HCT116 (cell line): ENCODE measurements around the gene TTLL11. TPM values are rescaled to one million over a fixed set of nuclear protein-coding genes. Genes with fewer than 3 reads are reported as not detected.

Experiments
- ATAC-seq: fragments of 200-7000 bp; cut with Tn5 transposase; 2 replicates; pipeline ENCODE4 v1.9.1; 2020; ENCODE audit warnings: mild to moderate bottlenecking, moderate library complexity
- BruUV-seq: library from RNA; stranded (reverse); fragments of 400-500 nt; replicated peaks from 2 replicates; lab custom pipeline; 2021; lab: Mats Ljungman, UMichigan
- CTCF ChIA-PET: fragments of 300-600 bp; sonication (Branson Sonifier 250); formaldehyde crosslinking; loops from one replicate; lab custom pipeline; 2021; ENCODE audit warnings: antibody characterized with exemption; lab: Charles Lee
- POLR2A ChIA-PET: fragments of 300-600, 350-600 bp; sonication (Branson Sonifier 250); formaldehyde crosslinking; loops from one replicate; lab custom pipeline; 2021; ENCODE audit warnings: antibody characterized with exemption; lab: Charles Lee
- RAD21 ChIA-PET, 2 experiments: fragments of 300-600 bp; sonication (Branson Sonifier 250); formaldehyde crosslinking; loops; one replicate each; lab custom pipeline; 2023; ENCODE audit warnings: low total read pairs in 2 of 2; ENCODE audit not compliant: uncharacterized antibody in 2 of 2, unreplicated experiment in 2 of 2, low non-redundant PET in 1 of 2; lab: Charles Lee
- DNase-seq: peaks from one replicate; pipeline ENCODE4 v3.0.0-alpha.2; 2010; ENCODE audit warnings: low read depth, low spot score
- H2AFZ ChIP-seq: fragments of 200-600 bp; shearing (Covaris generic), sonication (generic); 2 replicates; pipeline ENCODE4 v1.6.1; 2017; ENCODE audit warnings: low read depth, mixed run types, mixed read lengths, antibody characterized with exemption, low read length; ENCODE audit not compliant: poor library complexity, severe bottlenecking
- H3K27ac ChIP-seq: 2 replicates; pipeline ENCODE4 v1.5.1; 2012; ENCODE audit warnings: low read depth, low read length
- H3K27me3 ChIP-seq: fragments of 200-600 bp; sonication (generic); 2 replicates; pipeline ENCODE4 v1.6.1; 2016; ENCODE audit warnings: mixed run types, low read length, mixed read lengths; ENCODE audit not compliant: insufficient read depth
- H3K36me3 ChIP-seq, 2 experiments: fragments of 200-500 bp in 1 of 2; fragments of 200-600 bp in 1 of 2; sonication (Bioruptor generic) in 1 of 2; sonication (generic) in 1 of 2; 2 replicates each; pipeline versions ENCODE4 v1.5.1 to v1.6.1; 2014 to 2016; ENCODE audit warnings: low read length in 2 of 2, inconsistent platforms in 1 of 2, mixed read lengths in 1 of 2, mixed run types in 1 of 2; ENCODE audit not compliant: insufficient read depth in 2 of 2, control insufficient read depth in 1 of 2
- H3K4me1 ChIP-seq, 2 experiments: fragments of 200-600 bp in 1 of 2; sonication (generic) in 1 of 2; 2 replicates each; pipeline versions ENCODE4 v1.5.1 to v1.6.1; 2012 to 2017; ENCODE audit warnings: low read length in 2 of 2, inconsistent platforms in 1 of 2, mild to moderate bottlenecking in 1 of 2, mixed read lengths in 1 of 2, mixed run types in 1 of 2, moderate library complexity in 1 of 2; ENCODE audit not compliant: insufficient read depth in 2 of 2, control insufficient read depth in 1 of 2
- H3K4me2 ChIP-seq: fragments of 200-600 bp; sonication (generic); 2 replicates; pipeline ENCODE4 v1.6.1; 2017; ENCODE audit warnings: mixed run types, low read length, mixed read lengths
- H3K4me3 ChIP-seq, 2 experiments: fragments of 200-600 bp in 1 of 2; sonication (generic) in 1 of 2; replicated peaks in 1 of 2; 2 replicates each; pipeline ENCODE4 v1.5.1; 2011 to 2016; ENCODE audit warnings: low read length in 2 of 2, control low read depth in 1 of 2, low read depth in 1 of 2, mild to moderate bottlenecking in 1 of 2, mixed read lengths in 1 of 2, mixed run types in 1 of 2
- H3K79me2 ChIP-seq: fragments of 200-600 bp; sonication (generic); 2 replicates; pipeline ENCODE4 v1.6.1; 2017; ENCODE audit warnings: mild to moderate bottlenecking, mixed run types, low read length, moderate library complexity, mixed read lengths; ENCODE audit not compliant: insufficient read depth
- H3K9ac ChIP-seq: fragments of 200-600 bp; sonication (generic); 2 replicates; pipeline ENCODE4 v1.6.1; 2016; ENCODE audit warnings: low read length, mixed read lengths
- H3K9me2 ChIP-seq: fragments of 200-600 bp; sonication (generic), shearing (Covaris generic); 2 replicates; pipeline ENCODE4 v1.6.1; 2017; ENCODE audit warnings: mixed run types, mild to moderate bottlenecking, moderate library complexity; ENCODE audit not compliant: insufficient read depth
- H3K9me3 ChIP-seq, 2 experiments: fragments of 200-500 bp in 1 of 2; fragments of 200-600 bp in 1 of 2; sonication (Bioruptor generic) in 1 of 2; sonication (generic) in 1 of 2; 2 replicates each; pipeline ENCODE4 v1.6.1; 2014 to 2017; ENCODE audit warnings: low read length in 2 of 2, mixed read lengths in 2 of 2, inconsistent platforms in 1 of 2, low read depth in 1 of 2, mild to moderate bottlenecking in 1 of 2, mixed run types in 1 of 2, moderate library complexity in 1 of 2; ENCODE audit not compliant: control insufficient read depth in 1 of 2, insufficient read depth in 1 of 2
- H4K20me1 ChIP-seq: fragments of 200-600 bp; sonication (generic), shearing (Covaris generic); 2 replicates; pipeline ENCODE4 v1.6.1; 2017; ENCODE audit warnings: mixed run types, mild to moderate bottlenecking, moderate library complexity; ENCODE audit not compliant: insufficient read depth
- ATF3 ChIP-seq: IDR thresholded peaks from 2 replicates; pipeline ENCODE4 v1.6.1; 2012
- CBX3 ChIP-seq: IDR thresholded peaks from 2 replicates; pipeline ENCODE4 v1.6.1; 2012; ENCODE audit warnings: low read depth
- CEBPB ChIP-seq: IDR thresholded peaks from 2 replicates; pipeline ENCODE4 v1.6.1; 2012; ENCODE audit warnings: low read depth
- EGR1 ChIP-seq: IDR thresholded peaks from 2 replicates; pipeline ENCODE4 v1.6.1; 2012; ENCODE audit warnings: low read depth
- EZH2 ChIP-seq: fragments of 200-600 bp; sonication (generic); IDR thresholded peaks from 2 replicates; pipeline ENCODE4 v1.6.1; 2017; ENCODE audit warnings: antibody characterized with exemption, mixed run types
- FOSL1 ChIP-seq: IDR thresholded peaks from 2 replicates; pipeline ENCODE4 v1.6.1; 2012; ENCODE audit warnings: low read depth
- JUND ChIP-seq: IDR thresholded peaks from 2 replicates; pipeline ENCODE4 v1.6.1; 2012
- POLR2A ChIP-seq: IDR thresholded peaks from 2 replicates; pipeline ENCODE4 v1.7.0; 2011; ENCODE audit warnings: borderline replicate concordance; ENCODE audit not compliant: insufficient read depth, insufficient read length; ENCODE audit errors: extremely low read depth
- POLR2AphosphoS5 ChIP-seq: IDR thresholded peaks from 2 replicates; pipeline ENCODE4 v1.6.1; 2011; ENCODE audit warnings: mild to moderate bottlenecking, low read depth, low read length, moderate library complexity
- RAD21 ChIP-seq: IDR thresholded peaks from 2 replicates; pipeline ENCODE4 v1.6.1; 2012; ENCODE audit warnings: low read depth, mild to moderate bottlenecking
- SIN3A ChIP-seq: IDR thresholded peaks from 2 replicates; pipeline ENCODE4 v1.6.1; 2012; ENCODE audit warnings: low read depth
- SP1 ChIP-seq: IDR thresholded peaks from 2 replicates; pipeline ENCODE4 v1.6.1; 2012; ENCODE audit warnings: low read depth
- SRF ChIP-seq: IDR thresholded peaks from 2 replicates; pipeline ENCODE4 v1.6.1; 2012; ENCODE audit warnings: low read depth
- ZFX ChIP-seq: fragments of 450-650 bp; IDR thresholded peaks from 2 replicates; pipeline ENCODE4 v1.6.1; 2017
- ZNF274 ChIP-seq: fragments of 200-500 bp; sonication (Bioruptor generic); IDR thresholded peaks from 2 replicates; pipeline ENCODE4 v1.6.1; 2014; ENCODE audit warnings: mild to moderate bottlenecking, low read depth, low read length, inconsistent platforms
- intact Hi-C: fragments of 100-400 bp; cut with micrococcal nuclease; formaldehyde crosslinking; loops from 2 replicates; pipeline ENCODE4 v1.10.0; 2022
- total RNA-seq: library from RNA; stranded (reverse); gene quantifications from one replicate; pipeline ENCODE4 v1.2.1, GENCODE V29; 2021; ENCODE audit not compliant: unreplicated experiment
- TF ChIP-seq, protein P1 (sequence below): IDR thresholded peaks from 2 replicates; pipeline ENCODE4 v1.6.1; 2012; ENCODE audit warnings: low read depth
- TF ChIP-seq, protein P2 (sequence below): IDR thresholded peaks from 2 replicates; pipeline ENCODE4 v1.6.1; 2011; ENCODE audit warnings: mild to moderate bottlenecking, low read length, moderate library complexity; ENCODE audit not compliant: insufficient replicate concordance; ENCODE audit errors: extremely low read depth

TTLL11 gene
- total RNA-seq, 1 experiment from 2014 or later = 2.2 TPM

GRCh38 chr9:122032346-122032745, 60.8 kb downstream of the TTLL11 start:
- ATAC-seq = no peak
- RAD21 ChIA-PET = no interaction called here
- no peak overlapping the region for H2AFZ ChIP-seq
- no peak overlapping the region for H3K9ac ChIP-seq
- H4K20me1 ChIP-seq = no peaks in the 10 kb centered on the region
- no peak overlapping the region for H3K4me2 ChIP-seq
- H3K27ac ChIP-seq = no peak overlapping the region
- H3K36me3 ChIP-seq = no peaks in the 10 kb centered on the region
- CTCF ChIA-PET = no interaction called here
- POLR2A ChIA-PET = no interaction called here
- H3K4me1 ChIP-seq = no peaks in the 10 kb centered on the region
- H3K4me3 ChIP-seq = no peak overlapping the region
- no peak for DNase-seq
- no peaks in the 10 kb centered on the region for H3K9me2 ChIP-seq
- no peaks in the 10 kb centered on the region for H3K79me2 ChIP-seq
- no peaks in the 10 kb centered on the region for H3K27me3 ChIP-seq
- TF ChIP-seq EGR1 = no peak
- TF ChIP-seq JUND = no peak
- no peak for TF ChIP-seq SRF
- TF ChIP-seq, protein P1, sequence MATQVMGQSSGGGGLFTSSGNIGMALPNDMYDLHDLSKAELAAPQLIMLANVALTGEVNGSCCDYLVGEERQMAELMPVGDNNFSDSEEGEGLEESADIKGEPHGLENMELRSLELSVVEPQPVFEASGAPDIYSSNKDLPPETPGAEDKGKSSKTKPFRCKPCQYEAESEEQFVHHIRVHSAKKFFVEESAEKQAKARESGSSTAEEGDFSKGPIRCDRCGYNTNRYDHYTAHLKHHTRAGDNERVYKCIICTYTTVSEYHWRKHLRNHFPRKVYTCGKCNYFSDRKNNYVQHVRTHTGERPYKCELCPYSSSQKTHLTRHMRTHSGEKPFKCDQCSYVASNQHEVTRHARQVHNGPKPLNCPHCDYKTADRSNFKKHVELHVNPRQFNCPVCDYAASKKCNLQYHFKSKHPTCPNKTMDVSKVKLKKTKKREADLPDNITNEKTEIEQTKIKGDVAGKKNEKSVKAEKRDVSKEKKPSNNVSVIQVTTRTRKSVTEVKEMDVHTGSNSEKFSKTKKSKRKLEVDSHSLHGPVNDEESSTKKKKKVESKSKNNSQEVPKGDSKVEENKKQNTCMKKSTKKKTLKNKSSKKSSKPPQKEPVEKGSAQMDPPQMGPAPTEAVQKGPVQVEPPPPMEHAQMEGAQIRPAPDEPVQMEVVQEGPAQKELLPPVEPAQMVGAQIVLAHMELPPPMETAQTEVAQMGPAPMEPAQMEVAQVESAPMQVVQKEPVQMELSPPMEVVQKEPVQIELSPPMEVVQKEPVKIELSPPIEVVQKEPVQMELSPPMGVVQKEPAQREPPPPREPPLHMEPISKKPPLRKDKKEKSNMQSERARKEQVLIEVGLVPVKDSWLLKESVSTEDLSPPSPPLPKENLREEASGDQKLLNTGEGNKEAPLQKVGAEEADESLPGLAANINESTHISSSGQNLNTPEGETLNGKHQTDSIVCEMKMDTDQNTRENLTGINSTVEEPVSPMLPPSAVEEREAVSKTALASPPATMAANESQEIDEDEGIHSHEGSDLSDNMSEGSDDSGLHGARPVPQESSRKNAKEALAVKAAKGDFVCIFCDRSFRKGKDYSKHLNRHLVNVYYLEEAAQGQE = no peak
- no peak for TF ChIP-seq EZH2
- no peak for TF ChIP-seq SIN3A
- no peak for TF ChIP-seq ATF3
- no peak for TF ChIP-seq CBX3
- intact Hi-C loops = no loop called here
- no peaks in the 10 kb centered on the region for H3K9me3 ChIP-seq
- BruUV-seq = no TSS peak

GRCh38 chr9:122031776-122032175, 61.3 kb downstream of the TTLL11 start:
- DNase-seq (no peak), ATAC-seq (no peak)
- H3K4me2 ChIP-seq = no peak overlapping the region
- H3K79me2 ChIP-seq = no peaks in the 10 kb centered on the region
- H3K27ac ChIP-seq = no peak overlapping the region
- intact Hi-C loops = no loop called here
- H3K9ac ChIP-seq = no peak overlapping the region
- ChIA-PET CTCF (no interaction called here), POLR2A (no interaction called here), RAD21 (no interaction called here)
- no peaks in the 10 kb centered on the region for H4K20me1 ChIP-seq
- BruUV-seq = no TSS peak
- no peaks in the 10 kb centered on the region for H3K4me1 ChIP-seq
- H3K4me3 ChIP-seq = no peak overlapping the region
- no peaks in the 10 kb centered on the region for H3K36me3 ChIP-seq
- H3K27me3 ChIP-seq = no peaks in the 10 kb centered on the region
- no peaks in the 10 kb centered on the region for H3K9me2 ChIP-seq
- H2AFZ ChIP-seq = no peak overlapping the region
- no peaks in the 10 kb centered on the region for H3K9me3 ChIP-seq
- no peak for TF ChIP-seq EZH2
- no peak for TF ChIP-seq CBX3
- no peak for TF ChIP-seq POLR2AphosphoS5
- TF ChIP-seq SRF = no peak
- TF ChIP-seq ZNF274 = no peak
- TF ChIP-seq ZFX = no peak
- no peak for TF ChIP-seq SIN3A
- TF ChIP-seq FOSL1 = no peak
- TF ChIP-seq ATF3 = no peak
- TF ChIP-seq, protein P2, sequence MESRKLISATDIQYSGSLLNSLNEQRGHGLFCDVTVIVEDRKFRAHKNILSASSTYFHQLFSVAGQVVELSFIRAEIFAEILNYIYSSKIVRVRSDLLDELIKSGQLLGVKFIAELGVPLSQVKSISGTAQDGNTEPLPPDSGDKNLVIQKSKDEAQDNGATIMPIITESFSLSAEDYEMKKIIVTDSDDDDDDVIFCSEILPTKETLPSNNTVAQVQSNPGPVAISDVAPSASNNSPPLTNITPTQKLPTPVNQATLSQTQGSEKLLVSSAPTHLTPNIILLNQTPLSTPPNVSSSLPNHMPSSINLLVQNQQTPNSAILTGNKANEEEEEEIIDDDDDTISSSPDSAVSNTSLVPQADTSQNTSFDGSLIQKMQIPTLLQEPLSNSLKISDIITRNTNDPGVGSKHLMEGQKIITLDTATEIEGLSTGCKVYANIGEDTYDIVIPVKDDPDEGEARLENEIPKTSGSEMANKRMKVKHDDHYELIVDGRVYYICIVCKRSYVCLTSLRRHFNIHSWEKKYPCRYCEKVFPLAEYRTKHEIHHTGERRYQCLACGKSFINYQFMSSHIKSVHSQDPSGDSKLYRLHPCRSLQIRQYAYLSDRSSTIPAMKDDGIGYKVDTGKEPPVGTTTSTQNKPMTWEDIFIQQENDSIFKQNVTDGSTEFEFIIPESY = no peak
- no peak for TF ChIP-seq CEBPB
- no peak for TF ChIP-seq SP1
- no peak for TF ChIP-seq RAD21
- TF ChIP-seq JUND = no peak
- TF ChIP-seq POLR2A = no peak
- no peak for TF ChIP-seq EGR1
